Keratinocyte (primary cell): Measurements from ENCODE around the gene RPL13. TPM values are rescaled to one million over a fixed set of nuclear protein-coding genes. Genes with fewer than 3 reads are reported as not detected.

ENCODE experiments used
- DNase-seq: peaks from one replicate; pipeline ENCODE4 v3.0.0-alpha.2; 2011; ENCODE audit warnings: low read depth, missing footprints, low spot score
- FAIRE-seq: peaks from 2 replicates; lab custom pipeline; 2011; peaks lifted over from hg19 to GRCh38; lab: Jason Lieb, UNC
- H2AFZ ChIP-seq: 2 replicates; pipeline ENCODE4 v1.6.0; 2012; ENCODE audit warnings: low read length, control low read depth, inconsistent platforms; ENCODE audit not compliant: control insufficient read depth
- H3K27ac ChIP-seq: 2 replicates; pipeline ENCODE4 v1.5.1; 2011; ENCODE audit warnings: low read length; ENCODE audit not compliant: control insufficient read depth, insufficient read depth
- H3K27me3 ChIP-seq: 3 replicates; pipeline ENCODE4 v1.6.0; 2011; ENCODE audit warnings: low read length; ENCODE audit not compliant: control insufficient read depth, insufficient read depth; ENCODE audit errors: extremely low read depth
- H3K36me3 ChIP-seq, 2 experiments: 2 replicates in 1 of 2; 3 replicates in 1 of 2; pipeline ENCODE4 v1.5.1; 2011; ENCODE audit warnings: low read length in 2 of 2, mild to moderate bottlenecking in 1 of 2; ENCODE audit not compliant: control insufficient read depth in 2 of 2, insufficient read depth in 2 of 2; ENCODE audit errors: extremely low read depth in 1 of 2
- H3K4me1 ChIP-seq: 3 replicates; pipeline ENCODE4 v1.5.1; 2011; ENCODE audit warnings: low read length; ENCODE audit not compliant: control insufficient read depth, insufficient read depth; ENCODE audit errors: extremely low read depth
- H3K4me2 ChIP-seq: 3 replicates; pipeline ENCODE4 v1.6.0; 2011; ENCODE audit warnings: low read depth, low read length; ENCODE audit not compliant: control insufficient read depth, insufficient read depth; ENCODE audit errors: extremely low read depth
- H3K4me3 ChIP-seq, 3 experiments: fragments of 200-600 bp in 1 of 3; sonication (generic) in 1 of 3; 2 replicates in 2 of 3; 3 replicates in 1 of 3; pipeline ENCODE4 v1.5.1; 2011 to 2016; ENCODE audit warnings: low read length in 3 of 3, mild to moderate bottlenecking in 3 of 3, control low read depth in 2 of 3, inconsistent platforms in 1 of 3, low read depth in 1 of 3, mixed read lengths in 1 of 3, mixed run types in 1 of 3, moderate library complexity in 1 of 3; ENCODE audit not compliant: control insufficient read depth in 2 of 3, insufficient read depth in 2 of 3; ENCODE audit errors: extremely low read depth in 1 of 3
- H3K79me2 ChIP-seq: 2 replicates; pipeline ENCODE4 v1.6.0; 2012; ENCODE audit warnings: low read length; ENCODE audit not compliant: control insufficient read depth, insufficient read depth
- H3K9ac ChIP-seq: 3 replicates; pipeline ENCODE4 v1.6.0; 2011; ENCODE audit warnings: low read length; ENCODE audit not compliant: control insufficient read depth, insufficient read depth; ENCODE audit errors: extremely low read depth
- H3K9me1 ChIP-seq: 3 replicates; pipeline ENCODE4 v1.6.0; 2011; ENCODE audit warnings: low read length; ENCODE audit not compliant: control insufficient read depth, insufficient read depth; ENCODE audit errors: extremely low read depth
- H3K9me3 ChIP-seq: 2 replicates; pipeline ENCODE4 v1.5.1; 2012; ENCODE audit warnings: low read depth, low read length; ENCODE audit not compliant: control insufficient read depth
- H4K20me1 ChIP-seq: 3 replicates; pipeline ENCODE4 v1.6.0; 2011; ENCODE audit warnings: low read length; ENCODE audit not compliant: control insufficient read depth, insufficient read depth; ENCODE audit errors: extremely low read depth
- CTCF ChIP-seq, 3 experiments: IDR thresholded peaks in 1 of 3; conservative IDR thresholded peaks in 1 of 3; optimal IDR thresholded peaks in 1 of 3; 2 replicates in 2 of 3; 3 replicates in 1 of 3; pipeline versions ENCODE3 to v1.5.1; 2011; ENCODE audit warnings: low read length in 3 of 3, mild to moderate bottlenecking in 3 of 3, moderate library complexity in 2 of 3, control low read depth in 1 of 3, inconsistent platforms in 1 of 3; ENCODE audit not compliant: insufficient read depth in 2 of 3; ENCODE audit errors: extremely low read depth in 1 of 3
- EZH2 ChIP-seq: IDR thresholded peaks from one replicate; pipeline ENCODE4 v1.6.1; 2012; ENCODE audit warnings: inconsistent platforms, mild to moderate bottlenecking, low read length, moderate library complexity
- dilution Hi-C: fragments of 300-500 bp; cut with MboI; formaldehyde crosslinking; loops from one replicate; pipeline ENCODE4 v1.7.0; 2020; ENCODE audit warnings: low sequenced_read_pairs; ENCODE audit not compliant: extremely low pct_ligation_motif_present
- polyA plus RNA-seq, 5 experiments: library from polyadenylated mRNA; depleted of rRNA in 3 of 5; stranded (reverse) in 3 of 5; stranded (forward) in 1 of 5; unstranded in 1 of 5; fragments of >200 nt; gene quantifications; 1 replicate in 1 of 5; 2 replicates in 3 of 5; 3 replicates in 1 of 5; pipeline versions ENCODE4 v1.2.1 to v1.2.3, GENCODE V29; 2011 to 2012; ENCODE audit warnings: missing spikeins in 2 of 5, low read depth in 1 of 5, low replicate concordance in 1 of 5

RPL13 gene
- polyA plus RNA-seq, 1 donor (not counting 4 experiments of a cell fraction or from before 2014, with no cell fraction given): 2,095 TPM

GRCh38 chr16:89576153-89577054, 15.9 kb downstream of the RPL13 start:
- TF ChIP-seq CTCF (optimal IDR thresholded peaks at IDR 0.05 in 1 of 3, IDR thresholded peaks at IDR 0.05 in 1 of 3, conservative IDR thresholded peaks at IDR 0.05 in 1 of 3; ENCODE audit: extremely low read depth in 1 of 3, insufficient read depth in 2 of 3, low read length in 3 of 3) (no peak), EZH2 (no peak)
- H3K9me1 ChIP-seq: no peaks in the 10 kb centered on the region
- H3K27ac ChIP-seq: no peak overlapping the region
- dilution Hi-C loops: no loop called here
- peak overlapping the region in 2 of 3 experiments; percentile 29 to 44 for H3K4me3 ChIP-seq
- no peak overlapping the region for H3K9ac ChIP-seq
- H3K4me2 ChIP-seq: peak overlapping the region; percentile 48
- H3K36me3 ChIP-seq: peaks cover 0 to 2% of the 10 kb centered on the region in 2 experiments
- no peaks in the 10 kb centered on the region for H4K20me1 ChIP-seq
- no peaks in the 10 kb centered on the region for H3K9me3 ChIP-seq
- no peak for FAIRE-seq
- DNase-seq: no peak
- H3K4me1 ChIP-seq: peaks cover 10% of the 10 kb centered on the region
- peaks cover 15% of the 10 kb centered on the region for H3K27me3 ChIP-seq
- H2AFZ ChIP-seq: no peak overlapping the region
- no peaks in the 10 kb centered on the region for H3K79me2 ChIP-seq

- no peak overlapping the region for H3K4me2 ChIP-seq
- dilution Hi-C loops: no loop called here
- H3K9me3 ChIP-seq: no peaks in the 10 kb centered on the region
- no peaks in the 10 kb centered on the region for H3K79me2 ChIP-seq
- H3K27ac ChIP-seq: no peak overlapping the region
- no peaks in the 10 kb centered on the region for H4K20me1 ChIP-seq
- H2AFZ ChIP-seq: no peak overlapping the region
- DNase-seq (no peak), FAIRE-seq (no peak)
- no peak overlapping the region for H3K9ac ChIP-seq
- peaks cover 7% of the 10 kb centered on the region for H3K27me3 ChIP-seq
- peaks cover 0 to 2% of the 10 kb centered on the region in 2 experiments for H3K36me3 ChIP-seq
- H3K9me1 ChIP-seq: peaks cover 2% of the 10 kb centered on the region
- peaks cover 13% of the 10 kb centered on the region for H3K4me1 ChIP-seq
- no peak overlapping the region for H3K4me3 ChIP-seq
- TF ChIP-seq CTCF (optimal IDR thresholded peaks at IDR 0.05 in 1 of 3, IDR thresholded peaks at IDR 0.05 in 1 of 3, conservative IDR thresholded peaks at IDR 0.05 in 1 of 3; ENCODE audit: extremely low read depth in 1 of 3, insufficient read depth in 2 of 3, low read length in 3 of 3) (no peak), EZH2 (no peak)
These were observed 16.7 kb downstream of the RPL13 start for GRCh38 chr16:89577055-89577759.
